K562 (cell line): ENCODE results near the gene GRK1. TPM values are rescaled to one million over a fixed set of nuclear protein-coding genes. Genes with fewer than 3 reads are reported as not detected.

Experiments
- ATAC-seq: fragments of 200-7000 bp; cut with Tn5 transposase; 3 replicates; pipeline ENCODE4 v1.9.1; 2020; ENCODE audit warnings: moderate library complexity
- BruUV-seq: library from RNA; stranded (reverse); fragments of 400-500 nt; replicated peaks from 2 replicates; lab custom pipeline; 2021; lab: Mats Ljungman, UMichigan
- CTCF ChIA-PET: fragments of 300-600 bp; formaldehyde crosslinking; extraction: SDS; loops from one replicate; lab custom pipeline; 2021; ENCODE audit warnings: low intra/inter-chr PET ratio; lab: Yijun Ruan, JAX
- POLR2A ChIA-PET: fragments of 300-600, 350-650 bp; sonication (Branson Sonifier 250); formaldehyde crosslinking; extraction: SDS; loops from one replicate; lab custom pipeline; 2021; ENCODE audit warnings: antibody characterized with exemption, inconsistent platforms; lab: Yijun Ruan, JAX
- DNase-seq, 4 experiments: peaks; one replicate each; pipeline versions ENCODE4 v3.0.0 to v3.0.0-alpha.2; 2011 to 2018; ENCODE audit warnings: low spot score in 3 of 4, mixed read lengths in 3 of 4; ENCODE audit errors: extremely low read depth in 1 of 4
- FAIRE-seq: peaks from 2 replicates; lab custom pipeline; 2011; peaks lifted over from hg19 to GRCh38; lab: Jason Lieb, UNC
- H2AFZ ChIP-seq: 2 replicates; pipeline ENCODE4 v1.6.0; 2011; ENCODE audit warnings: low read depth, low read length, control low read depth, inconsistent platforms
- H3K27ac ChIP-seq: fragments of 200-600 bp; 3 replicates; pipeline ENCODE4 v1.8.0; 2011; ENCODE audit warnings: low read depth, mild to moderate bottlenecking, control low read depth, inconsistent platforms, low read length, moderate library complexity, mixed read lengths; ENCODE audit errors: extremely low read depth
- H3K27me3 ChIP-seq, 2 experiments: fragments of 300-600 bp in 1 of 2; 2 replicates in 1 of 2; 3 replicates in 1 of 2; pipeline versions ENCODE4 v1.6.0 to v1.8.0; 2011; ENCODE audit warnings: inconsistent platforms in 2 of 2, low read length in 2 of 2, mild to moderate bottlenecking in 1 of 2, mixed read lengths in 1 of 2, moderate library complexity in 1 of 2; ENCODE audit not compliant: control insufficient read depth in 2 of 2, insufficient read depth in 2 of 2
- H3K36me3 ChIP-seq: fragments of 300-600 bp; 3 replicates; pipeline ENCODE4 v1.8.0; 2011; ENCODE audit warnings: mild to moderate bottlenecking, low read length, inconsistent platforms; ENCODE audit not compliant: control insufficient read depth, insufficient read depth
- H3K4me1 ChIP-seq, 2 experiments: fragments of 200-600 bp in 1 of 2; replicated peaks in 1 of 2; 2 replicates in 1 of 2; 3 replicates in 1 of 2; pipeline versions ENCODE4 v1.5.1 to v1.8.0; 2011; ENCODE audit warnings: inconsistent platforms in 2 of 2, low read length in 2 of 2, mild to moderate bottlenecking in 1 of 2, mixed read lengths in 1 of 2, moderate library complexity in 1 of 2; ENCODE audit not compliant: control insufficient read depth in 2 of 2, insufficient read depth in 2 of 2
- H3K4me2 ChIP-seq: 2 replicates; pipeline ENCODE4 v1.6.1; 2011; ENCODE audit warnings: low read length, control low read depth, inconsistent platforms, mixed read lengths; ENCODE audit not compliant: insufficient read depth
- H3K4me3 ChIP-seq: fragments of 200-600 bp; sonication (generic), shearing (Covaris generic); 2 replicates; pipeline ENCODE4 v1.5.1; 2016; ENCODE audit warnings: control low read depth, inconsistent platforms
- H3K79me2 ChIP-seq: fragments of 200-600 bp; 3 replicates; pipeline ENCODE4 v1.8.0; 2011; ENCODE audit warnings: low read length, inconsistent platforms; ENCODE audit not compliant: control insufficient read depth, insufficient read depth
- H3K9ac ChIP-seq, 2 experiments: 2 replicates each; pipeline versions ENCODE4 v1.6.0 to v1.6.1; 2011; ENCODE audit warnings: low read depth in 2 of 2, low read length in 2 of 2, control low read depth in 1 of 2, inconsistent platforms in 1 of 2, mild to moderate bottlenecking in 1 of 2, mixed read lengths in 1 of 2; ENCODE audit not compliant: insufficient read depth in 1 of 2
- H3K9me1 ChIP-seq: one replicate; pipeline ENCODE4 v1.6.0; 2011; ENCODE audit warnings: inconsistent platforms, mild to moderate bottlenecking, low read length, moderate library complexity; ENCODE audit not compliant: control insufficient read depth, insufficient read depth
- H3K9me3 ChIP-seq: replicated peaks from 2 replicates; pipeline ENCODE4 v1.5.1; 2011; ENCODE audit warnings: low read depth, low read length, inconsistent platforms; ENCODE audit not compliant: control insufficient read depth, insufficient read depth
- H4K20me1 ChIP-seq: replicated peaks from 2 replicates; pipeline ENCODE4 v1.6.1; 2011; ENCODE audit warnings: low read length, inconsistent platforms, mixed read lengths; ENCODE audit not compliant: control insufficient read depth, insufficient read depth
- BCL6 ChIP-seq: fragments of 250-450 bp; sonication (Bioruptor Pico); IDR thresholded peaks from 2 replicates; pipeline ENCODE4 v1.4.0; 2020
- CTCFL ChIP-seq: IDR thresholded peaks from 2 replicates; pipeline ENCODE4 v1.6.1; 2011; ENCODE audit warnings: borderline replicate concordance, low read depth, mild to moderate bottlenecking, moderate library complexity, low read length; ENCODE audit not compliant: insufficient read depth, poor library complexity, severe bottlenecking
- MED1 ChIP-seq: sonication (generic); formaldehyde crosslinking; IDR thresholded peaks from 2 replicates; pipeline ENCODE4 v1.8.1; 2023; ENCODE audit warnings: missing genetic modification reagents, borderline replicate concordance
- PRMT5 ChIP-seq: sonication (generic); formaldehyde crosslinking; IDR thresholded peaks from 2 replicates; pipeline ENCODE4 v1.5.0; 2020; ENCODE audit warnings: missing genetic modification reagents
- YBX1 ChIP-seq: fragments of 450-650 bp; IDR thresholded peaks from 2 replicates; pipeline ENCODE4 v1.7.1; 2016; ENCODE audit warnings: mild to moderate bottlenecking
- ZBTB40 ChIP-seq, 2 experiments: fragments of 450-650 bp in 1 of 2; sonication (generic) in 1 of 2; formaldehyde crosslinking in 1 of 2; IDR thresholded peaks; 2 replicates each; pipeline versions ENCODE4 v1.7.1 to v1.9.0; 2016 to 2022; ENCODE audit warnings: inconsistent platforms in 1 of 2, mild to moderate bottlenecking in 1 of 2, missing genetic modification reagents in 1 of 2
- ZNF445 ChIP-seq: fragments of 250-450 bp; sonication (Bioruptor Pico); IDR thresholded peaks from 2 replicates; pipeline ENCODE4 v1.4.0; 2020; ENCODE audit warnings: low read depth, mild to moderate bottlenecking, moderate library complexity
- ZNF584 ChIP-seq: fragments of 200-800 bp; sonication (Bioruptor generic); IDR thresholded peaks from 2 replicates; pipeline ENCODE4 v1.6.1; 2016; ENCODE audit warnings: low read depth, mild to moderate bottlenecking, missing genetic modification characterization, missing compliant biosample characterization
- WGBS: fragments of 100-300 bp; shearing (Covaris generic); methylation state at CpG from one replicate; pipeline ENCODE4 v1.1.6; 2016; ENCODE audit warnings: low coverage, mixed read lengths; ENCODE audit not compliant: insufficient coverage; ENCODE audit errors: missing lambda C conversion rate; 5-methylcytosine and 5-hydroxymethylcytosine counted together
- in situ Hi-C: fragments of 300-500 bp; cut with MboI; formaldehyde crosslinking; loops from 4 replicates; pipeline ENCODE4 v1.15.0; 2018; ENCODE audit warnings: inconsistent platforms, mixed read lengths
- intact Hi-C: fragments of 100-400 bp; cut with micrococcal nuclease; formaldehyde crosslinking; loops from 2 replicates; pipeline ENCODE4 v1.14.2; 2022
- polyA plus RNA-seq, 8 experiments: library from polyadenylated mRNA; depleted of rRNA in 4 of 8; stranded (reverse) in 5 of 8; unstranded in 3 of 8; fragments of >200 nt; fragmentation: Nextera tagmentation in 2 of 8; fragmentation: Illumina TruSeq in 1 of 8; extraction: Ambion mirVana in 2 of 8; extraction: Trizol in 1 of 8; gene quantifications; 2 replicates each; pipeline versions ENCODE4 v1.2.1 to v1.2.3, GENCODE V29; 2011 to 2014; ENCODE audit warnings: inconsistent platforms in 1 of 8, missing spikeins in 1 of 8
- total RNA-seq, 7 experiments: library from RNA; depleted of rRNA in 6 of 7; stranded (reverse); fragments of >200 nt in 6 of 7; fragmentation: Illumina TruSeq in 2 of 7; extraction: Trizol in 2 of 7; gene quantifications; 2 replicates each; pipeline versions ENCODE4 v1.2.1 to v1.2.3, GENCODE V29; 2011 to 2021; ENCODE audit warnings: low replicate concordance in 1 of 7

The GRK1 gene
- total and polyA plus RNA-seq, 9 of the 15 experiments (the other 6 are each of a cell fraction or from before 2014, with no cell fraction given) = 0.09 TPM; not detected in 8

- TF ChIP-seq CTCFL (no peak), ZNF445 (CRISPR knock-in tag) (no peak), MED1 (no peak), PRMT5 (no peak), YBX1 (no peak)
Observed at GRCh38 chr13:113740286-113740556, 73.2 kb downstream of the GRK1 start (continued).

- Histone ChIP-seq H2AFZ (no peak overlapping the region), H3K27ac (no peak overlapping the region), H3K9me1 (no peaks in the 10 kb centered on the region), H3K9ac (no peak overlapping the region), H3K27me3 (peaks cover 20 to 65% of the 10 kb centered on the region in 2 experiments; a peak in 4 of 5 replicates), H3K4me1 (peaks cover 0 to 16% of the 10 kb centered on the region in 2 experiments; a peak in 1 of 5 replicates), H3K4me3 (no peak overlapping the region), H3K79me2 (no peaks in the 10 kb centered on the region), H3K36me3 (no peaks in the 10 kb centered on the region), H3K9me3 (no peaks in the 10 kb centered on the region), H4K20me1 (0 out of 2 replicates have a peak, but pooled peaks cover under 1% of the 10 kb centered on the region), H3K4me2 (no peak overlapping the region)
- ChIA-PET POLR2A (interaction anchor here (0.7 kb wide), 2 partner anchors 113 to 212 kb away, joined by 3 to 4 read pairs; no protein-coding TSS in a partner anchor), CTCF (no interaction called here)
- no peak for ATAC-seq
- no peak for TF ChIP-seq ZNF584 (CRISPR knock-in tag)
- TF ChIP-seq BCL6 (CRISPR knock-in tag) = no peak
- no peak for TF ChIP-seq ZBTB40 (IDR thresholded peaks at IDR 0.05)
- no peak for TF ChIP-seq ZBTB40 (CRISPR knock-in tag; IDR thresholded peaks at IDR 0.05)
- intact Hi-C loops = no loop called here
- no TSS peak for BruUV-seq
- FAIRE-seq = no peak
- DNase-seq = no peak
- 0% methylated on average over 16 of the region's 16 CpGs for WGBS
- in situ Hi-C loops = loop anchor here (5.0 kb wide), 1 partner anchor 68 kb away; no protein-coding TSS in a partner anchor
Observed at GRCh38 chr13:113740661-113741060, 73.6 kb downstream of the GRK1 start.
